ENCODE measurements around the gene SLC38A9. TPM values are rescaled to one million over a fixed set of nuclear protein-coding genes. Genes with fewer than 3 reads are reported as not detected.

The SLC38A9 gene
- total and polyA plus RNA-seq, 11 donors, result 3.9 to 13.5 (median 6.9) TPM

GRCh38 chr5:55694152-55694830, 17.8 kb downstream of the SLC38A9 start:
- Histone ChIP-seq H3K4me3 (no peak overlapping the region), H3K9me3 (no peaks in the 10 kb centered on the region), H3K4me1 (peaks cover 5 to 28% (median 17%) of the 10 kb centered on the region in 12 donors), H3K36me3 (peaks cover 0 to 16% (median 8%) of the 10 kb centered on the region in 9 donors), H3K27me3 (no peaks in the 10 kb centered on the region), H3K27ac (no peak overlapping the region)
- DNase-seq (no peak), ATAC-seq (peak in 3 of 4 donors; percentile 36 to 45 (median 36))
- intact Hi-C loops (cut with DNase I), result loop anchor here in 9 of 10 donors (5.0 to 10.0 kb wide), 10 partner anchors 92 to 529 kb away; partner anchors contain the start of genes CDC20B (in 4 of the 9), PLPP1 (in 4 of the 9) and GPX8 (in 1 of the 9)
- TF ChIP-seq, protein P1, sequence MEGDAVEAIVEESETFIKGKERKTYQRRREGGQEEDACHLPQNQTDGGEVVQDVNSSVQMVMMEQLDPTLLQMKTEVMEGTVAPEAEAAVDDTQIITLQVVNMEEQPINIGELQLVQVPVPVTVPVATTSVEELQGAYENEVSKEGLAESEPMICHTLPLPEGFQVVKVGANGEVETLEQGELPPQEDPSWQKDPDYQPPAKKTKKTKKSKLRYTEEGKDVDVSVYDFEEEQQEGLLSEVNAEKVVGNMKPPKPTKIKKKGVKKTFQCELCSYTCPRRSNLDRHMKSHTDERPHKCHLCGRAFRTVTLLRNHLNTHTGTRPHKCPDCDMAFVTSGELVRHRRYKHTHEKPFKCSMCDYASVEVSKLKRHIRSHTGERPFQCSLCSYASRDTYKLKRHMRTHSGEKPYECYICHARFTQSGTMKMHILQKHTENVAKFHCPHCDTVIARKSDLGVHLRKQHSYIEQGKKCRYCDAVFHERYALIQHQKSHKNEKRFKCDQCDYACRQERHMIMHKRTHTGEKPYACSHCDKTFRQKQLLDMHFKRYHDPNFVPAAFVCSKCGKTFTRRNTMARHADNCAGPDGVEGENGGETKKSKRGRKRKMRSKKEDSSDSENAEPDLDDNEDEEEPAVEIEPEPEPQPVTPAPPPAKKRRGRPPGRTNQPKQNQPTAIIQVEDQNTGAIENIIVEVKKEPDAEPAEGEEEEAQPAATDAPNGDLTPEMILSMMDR (IDR thresholded peaks at IDR 0.05), result peak in 10 of 12 donors; percentile 32 to 61 (median 52)
- TF ChIP-seq POLR2A (IDR thresholded peaks at IDR 0.05), result no peak
- 67 to 72% (median 70%) methylated on average over 3 of the region's 3 CpGs for WGBS, 4 donors

- TF ChIP-seq, protein P1 (IDR thresholded peaks at IDR 0.05), result no peak
- no peak for TF ChIP-seq POLR2A (IDR thresholded peaks at IDR 0.05)
- Histone ChIP-seq H3K36me3 (peaks cover 0 to 12% (median 4%) of the 10 kb centered on the region in 9 donors), H3K9me3 (no peaks in the 10 kb centered on the region), H3K27ac (no peak overlapping the region), H3K27me3 (no peaks in the 10 kb centered on the region), H3K4me3 (no peak overlapping the region), H3K4me1 (peaks cover 5 to 33% (median 19%) of the 10 kb centered on the region in 12 donors)
- intact Hi-C loops (cut with DNase I), result loop anchor here in 9 of 10 donors (1.0 to 10.0 kb wide), 14 partner anchors 90 to 528 kb away; partner anchors contain the start of genes CDC20B (in 4 of the 9), PLPP1 (in 4 of the 9) and GPX8 (in 1 of the 9)
- ATAC-seq (no peak), DNase-seq (no peak)
- WGBS, 4 donors, result 70 to 83% (median 76%) methylated on average over 1 of the region's 1 CpG
Measured at GRCh38 chr5:55692509-55692908, 19.6 kb downstream of the SLC38A9 start.

GRCh38 chr5:55692106-55692417, 20.1 kb downstream of the SLC38A9 start:
- Histone ChIP-seq H3K27me3 (no peaks in the 10 kb centered on the region), H3K36me3 (peaks cover 0 to 8% (median 0%) of the 10 kb centered on the region in 9 donors), H3K4me3 (no peak overlapping the region), H3K9me3 (no peaks in the 10 kb centered on the region), H3K27ac (no peak overlapping the region), H3K4me1 (peaks cover 5 to 33% (median 19%) of the 10 kb centered on the region in 12 donors)
- TF ChIP-seq, protein P1 (IDR thresholded peaks at IDR 0.05), result peak in 1 of 12 donors; percentile 1
- no peak for TF ChIP-seq POLR2A (IDR thresholded peaks at IDR 0.05)
- DNase-seq, result no peak
- intact Hi-C loops (cut with DNase I), result loop anchor here in 9 of 10 donors (1.0 to 10.0 kb wide), 14 partner anchors 90 to 527 kb away; partner anchors contain the start of genes CDC20B (in 4 of the 9), PLPP1 (in 4 of the 9) and GPX8 (in 1 of the 9)
- ATAC-seq, result no peak
- 79 to 84% (median 81%) methylated on average over 2 of the region's 2 CpGs for WGBS, 4 donors

All from heart left ventricle (tissue), 16 donors.